Left renal cortex interstitium (tissue), 4 donors: ENCODE data around the gene C12orf60. TPM values are rescaled to one million over a fixed set of nuclear protein-coding genes. Genes with fewer than 3 reads are reported as not detected.
"Not testable (repeated sequence)": the region's sequence is repeated elsewhere in the genome, so short reads cannot be mapped to it uniquely, and the experiment has no call there.

Experiments used
- DNase-seq, 4 donors: peaks; one replicate each; pipeline ENCODE4 v3.0.0-alpha.2; 2013; ENCODE audit warnings: low read depth in 4 of 4, low spot score in 2 of 4, missing footprints in 1 of 4
- polyA plus RNA-seq, 4 donors: library from polyadenylated mRNA; unstranded; fragments of 120-200 nt; gene quantifications; one replicate each; pipeline ENCODE4 v1.2.1, GENCODE V29; 2013; ENCODE audit not compliant: insufficient read length in 4 of 4

The C12orf60 gene
- polyA plus RNA-seq: 1 to 10 TPM; 3.9 to 5.4 (median 4.6) TPM

GRCh38 chr12:14803011-14803829, at the start of gene C12orf60, which contains the start of gene WBP11:
TSS of gene C12orf60 (plus strand) at chr12:14803670. CDS start at chr12:14822936, 19,266 bp downstream.
TSS of gene WBP11 (minus strand) at chr12:14803478. CDS start at chr12:14801383, 2,095 bp downstream.
- peak; percentile 91 to 98 (median 94) for DNase-seq

DNA sequence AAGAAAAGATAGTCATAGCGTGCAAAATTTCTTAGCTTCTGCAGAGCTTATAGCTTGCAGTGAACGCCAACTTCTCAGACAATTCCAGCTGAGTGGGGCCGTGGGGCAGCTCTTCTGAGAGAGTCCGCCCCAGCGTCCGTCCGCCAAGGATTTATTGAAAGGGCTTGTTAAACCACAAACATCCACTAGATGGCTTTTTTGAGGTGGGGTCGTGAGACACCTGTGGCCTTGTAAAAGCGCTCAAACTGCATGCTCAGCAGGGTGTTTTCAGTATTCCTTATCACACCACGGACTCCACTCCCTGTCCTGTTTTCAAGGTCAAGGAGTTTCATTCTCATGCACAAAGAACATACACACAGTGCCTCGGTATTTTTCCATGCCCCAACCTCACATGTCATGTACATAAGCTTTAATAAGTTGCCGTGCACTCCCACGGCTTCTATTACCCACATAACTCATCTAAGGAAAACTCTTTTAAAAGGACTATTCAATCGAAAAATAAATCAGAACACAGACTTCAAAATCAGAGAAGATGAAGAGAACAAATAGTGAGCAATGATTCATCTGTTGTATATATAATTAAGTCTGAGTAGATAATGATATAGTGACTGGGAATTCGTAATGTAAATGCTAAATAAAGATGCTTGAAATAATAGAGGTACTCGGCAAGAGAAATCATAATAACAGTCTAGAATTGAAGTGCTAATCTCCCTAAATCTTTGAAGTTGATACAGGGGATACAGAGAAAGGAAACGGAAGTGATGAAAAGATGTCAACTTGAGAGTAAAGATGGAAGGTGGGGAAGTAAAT, 46.9 kb upstream of the C12orf60 start:
- DNase-seq: no peak

DNA sequence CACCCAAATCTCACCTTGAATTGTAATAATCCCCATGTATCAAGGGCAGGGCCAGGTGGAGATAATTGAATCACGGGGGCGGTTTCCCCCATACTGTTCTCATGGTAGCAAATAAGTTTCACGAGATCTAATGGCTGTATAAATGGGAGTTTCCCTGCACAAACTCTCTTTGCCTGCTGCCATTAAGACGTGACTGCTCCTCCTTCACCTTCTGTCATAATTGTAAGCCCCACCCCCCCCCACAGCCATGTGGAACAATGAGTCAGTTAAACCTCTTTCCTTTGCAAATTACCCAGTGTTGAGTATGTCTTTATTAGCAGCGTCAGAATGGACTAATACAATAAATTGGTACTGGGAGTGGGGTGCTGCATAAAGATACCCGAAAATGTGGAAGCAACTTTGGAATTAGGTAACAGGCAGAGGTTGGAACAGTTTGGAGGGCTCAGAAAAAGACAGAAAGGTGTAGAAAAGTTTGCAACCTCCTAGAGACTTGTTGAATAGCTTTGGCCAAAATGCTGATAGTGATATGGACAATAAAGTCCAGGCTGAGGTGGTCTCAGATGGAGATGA, 43.7 kb upstream of the C12orf60 start:
- DNase-seq: not testable (repeated sequence)

DNA sequence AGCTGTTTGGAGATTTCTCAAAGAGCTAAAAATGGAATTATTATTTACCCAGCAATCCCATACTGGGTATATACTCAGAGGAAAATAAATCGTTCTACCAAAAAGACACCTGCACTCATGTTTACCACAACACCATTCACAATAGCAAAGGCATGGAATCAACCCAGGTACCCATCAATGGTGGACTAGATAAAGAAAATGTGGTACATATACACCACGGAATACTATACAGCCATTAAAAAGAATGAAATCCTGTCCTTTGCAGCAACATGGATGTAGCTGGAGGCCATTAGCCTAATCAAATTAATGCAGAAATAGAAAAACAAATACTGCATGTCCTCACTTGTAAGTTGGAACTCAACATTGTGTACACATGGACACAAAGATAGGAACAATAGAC, 38.1 kb upstream of the C12orf60 start:
- DNase-seq: no peak

DNA sequence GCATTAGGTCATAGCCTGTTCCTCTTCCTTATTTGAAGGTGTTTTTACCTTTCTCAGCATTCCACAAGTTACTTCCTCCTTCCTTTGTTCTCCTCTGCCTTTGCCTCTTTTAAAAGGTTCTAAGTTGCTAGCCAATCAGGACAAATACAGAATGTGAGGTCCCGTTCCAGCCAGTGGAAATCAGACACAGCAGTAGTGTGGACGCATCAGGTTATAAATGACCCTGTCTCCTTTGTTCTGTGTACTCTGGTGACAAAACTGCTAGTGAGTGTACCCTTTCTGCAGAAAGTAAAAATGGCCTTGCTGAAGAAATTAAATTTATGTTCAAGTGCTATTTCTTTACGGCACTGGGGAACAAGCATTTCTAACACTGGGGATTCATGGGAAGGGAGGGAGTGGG, 37.5 kb upstream of the C12orf60 start:
- DNase-seq: not testable (repeated sequence)

DNA sequence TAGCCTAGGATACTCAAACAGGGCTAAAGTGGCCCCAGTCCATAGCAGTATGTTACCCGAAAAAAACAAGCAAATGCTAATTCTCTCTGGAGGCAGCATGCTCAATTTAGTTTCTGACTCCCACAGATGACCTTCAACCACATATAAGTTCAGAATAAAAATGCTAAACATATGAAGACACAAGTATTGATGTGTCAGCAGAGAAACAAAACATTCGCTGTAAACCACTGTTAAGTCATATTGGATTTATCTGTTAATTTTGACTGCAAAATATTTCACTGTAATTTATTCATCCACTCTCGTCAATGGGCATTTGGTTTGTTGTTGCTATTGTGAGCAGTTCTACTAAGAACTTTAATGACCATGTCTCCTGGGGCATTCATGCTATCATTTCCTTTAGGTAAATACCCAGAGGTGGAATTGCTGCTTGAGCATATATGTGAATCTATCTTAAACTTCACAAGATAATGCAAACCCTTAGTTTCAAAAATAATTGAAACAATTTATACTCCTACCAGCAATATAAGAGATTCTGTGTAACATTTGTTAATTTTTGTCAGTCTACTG, 36.7 kb upstream of the C12orf60 start:
- DNase-seq: no peak

DNA sequence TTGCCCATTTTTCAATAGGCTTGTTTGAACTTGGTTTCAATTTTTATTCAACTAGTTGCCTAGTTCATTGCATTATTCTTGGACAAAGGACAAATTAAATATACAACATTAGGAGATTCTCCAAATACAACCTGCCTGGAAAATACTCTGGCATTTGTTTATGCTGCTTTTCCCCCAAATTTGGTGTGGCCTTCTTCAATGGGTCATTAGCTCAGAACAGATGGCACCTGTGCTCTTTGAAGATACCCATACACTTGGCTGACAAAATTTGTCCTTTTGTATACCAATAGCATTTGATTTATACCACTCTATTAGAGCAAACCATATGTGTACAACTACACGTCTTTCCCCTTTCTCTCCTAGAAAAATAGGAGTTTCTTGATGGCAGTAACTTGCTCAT, 35.9 kb upstream of the C12orf60 start:
- no peak for DNase-seq

GRCh38 chr12:14768823-14769405, 34.6 kb upstream of the C12orf60 start:
- DNase-seq: no peak

DNA sequence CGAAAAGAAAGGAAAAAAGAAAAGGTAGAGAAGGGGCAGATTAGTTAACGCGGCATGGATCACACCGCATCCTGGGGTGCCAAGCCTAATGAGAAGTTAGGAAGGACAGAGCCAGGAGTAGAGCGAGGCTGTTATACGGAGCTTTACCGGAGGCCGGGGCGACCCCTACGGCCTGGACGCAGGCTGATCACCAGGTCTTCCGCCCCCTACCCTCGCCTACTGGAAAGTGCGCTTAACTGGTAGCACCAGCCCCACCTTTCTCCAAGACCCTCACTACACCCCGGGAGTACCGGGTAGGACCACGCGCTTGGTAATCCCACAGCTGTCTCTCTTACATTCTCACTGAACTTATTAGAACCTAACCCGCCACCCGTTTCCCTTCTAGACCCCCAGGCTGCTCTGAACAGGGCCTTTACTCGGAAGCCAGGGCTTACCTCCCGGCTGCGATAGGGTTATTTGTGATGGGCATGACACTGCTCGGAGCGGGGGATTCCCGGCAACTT, 34.0 kb upstream of the C12orf60 start:
- DNase-seq: peak in 1 of 4 donors; percentile 52

DNA sequence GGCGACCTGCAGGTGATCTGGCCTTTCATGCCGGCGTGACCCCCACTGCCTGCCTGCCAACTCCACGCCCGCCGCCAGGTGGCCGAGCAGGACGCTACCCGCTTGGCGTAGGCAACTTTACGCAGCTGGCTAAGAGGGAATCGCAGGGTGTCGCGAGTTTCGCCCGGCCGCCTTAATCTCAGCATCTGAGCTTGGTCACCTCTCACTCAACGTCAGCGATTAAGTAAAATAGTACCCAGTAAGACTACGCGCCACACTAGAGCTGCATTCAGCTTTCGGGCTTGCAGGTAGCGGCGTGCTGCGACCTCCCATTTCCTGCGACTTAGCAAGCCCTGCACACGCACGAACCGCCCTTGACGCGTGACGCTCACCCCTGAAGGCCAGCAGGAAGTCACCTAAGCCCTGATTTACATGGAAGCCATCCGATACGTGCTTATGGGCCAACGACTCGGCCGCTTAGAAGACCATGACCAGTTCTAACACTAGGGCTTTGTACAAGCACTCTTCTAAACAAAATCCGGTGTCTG, 33.4 kb upstream of the C12orf60 start:
- DNase-seq: peak in 3 of 4 donors; percentile 71 to 77 (median 74)

DNA sequence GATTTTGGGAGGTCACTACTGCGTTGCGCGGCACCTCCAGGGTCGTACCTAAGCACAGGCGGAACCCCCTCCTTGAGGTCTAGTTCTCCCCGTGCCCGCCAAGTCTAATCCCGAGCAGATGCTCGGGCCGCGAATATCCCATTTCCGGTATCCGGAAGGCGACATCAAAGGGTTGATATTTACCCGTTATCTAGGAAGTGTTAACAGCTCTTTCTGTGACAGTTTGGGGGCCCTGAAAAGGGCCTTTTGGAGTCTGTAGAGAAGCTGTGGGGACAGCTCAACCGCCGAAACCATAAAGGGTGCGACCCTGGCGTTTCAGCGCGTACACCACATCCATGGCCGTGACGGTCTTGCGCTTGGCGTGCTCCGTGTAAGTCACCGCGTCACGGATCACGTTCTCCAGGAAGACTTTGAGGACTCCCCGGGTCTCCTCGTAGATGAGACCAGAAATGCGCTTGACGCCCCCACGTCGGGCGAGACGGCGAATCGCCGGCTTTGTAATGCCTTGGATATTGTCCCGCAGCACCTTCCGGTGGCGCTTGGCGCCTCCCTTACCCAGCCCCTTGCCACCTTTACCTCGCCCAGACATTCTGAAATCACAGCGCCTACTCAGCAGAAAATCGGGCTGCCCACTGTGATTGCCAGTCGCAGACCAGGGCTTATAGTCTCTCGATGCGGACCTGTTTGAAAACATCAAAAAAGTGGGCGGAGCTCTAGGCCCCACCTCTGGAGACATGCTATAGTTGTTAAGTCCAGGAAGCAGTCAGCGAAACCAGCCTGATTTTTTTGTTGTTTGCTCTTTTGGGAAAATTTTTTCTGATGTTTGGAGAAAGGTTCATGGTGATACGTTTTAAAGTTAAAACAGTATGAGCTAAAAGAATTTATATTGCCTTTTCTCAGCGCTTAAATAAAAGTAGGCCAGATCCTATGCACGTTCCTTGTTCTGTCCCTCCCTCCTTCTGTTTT, 32.7 kb upstream of the C12orf60 start:
- DNase-seq: peak; percentile 90 to 98 (median 96)

- no peak for DNase-seq
These were observed 31.8 kb upstream of the C12orf60 start for GRCh38 chr12:14771651-14772137.

- no peak for DNase-seq
These were observed 30.5 kb upstream of the C12orf60 start for GRCh38 chr12:14772946-14773345.

DNA sequence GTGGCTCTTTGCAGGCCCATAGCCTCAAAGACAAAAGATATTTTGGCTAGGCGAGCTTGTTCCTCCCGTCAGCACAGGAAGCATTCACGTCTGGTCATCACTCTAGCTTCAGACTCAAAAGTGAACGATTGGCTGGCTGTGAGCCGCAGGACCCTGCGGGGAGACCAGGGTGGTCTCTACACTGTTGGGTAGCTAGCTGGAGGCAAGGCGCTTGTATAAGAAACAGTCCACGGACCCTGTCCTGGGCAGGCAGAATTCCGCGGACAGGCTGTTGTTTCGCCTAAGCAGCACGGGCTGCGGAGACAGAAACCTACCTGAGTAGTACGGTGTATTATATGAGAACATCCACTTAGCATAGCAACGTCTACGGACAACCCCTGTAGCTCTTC, 29.8 kb upstream of the C12orf60 start:
- peak in 1 of 4 donors; percentile 58 for DNase-seq

GRCh38 chr12:14774074-14774905, 29.2 kb upstream of the C12orf60 start:
- peak; percentile 91 to 96 (median 94) for DNase-seq

- DNase-seq: peak in 1 of 4 donors; percentile 48
These were observed 28.4 kb upstream of the C12orf60 start for GRCh38 chr12:14774906-14775635.

DNA sequence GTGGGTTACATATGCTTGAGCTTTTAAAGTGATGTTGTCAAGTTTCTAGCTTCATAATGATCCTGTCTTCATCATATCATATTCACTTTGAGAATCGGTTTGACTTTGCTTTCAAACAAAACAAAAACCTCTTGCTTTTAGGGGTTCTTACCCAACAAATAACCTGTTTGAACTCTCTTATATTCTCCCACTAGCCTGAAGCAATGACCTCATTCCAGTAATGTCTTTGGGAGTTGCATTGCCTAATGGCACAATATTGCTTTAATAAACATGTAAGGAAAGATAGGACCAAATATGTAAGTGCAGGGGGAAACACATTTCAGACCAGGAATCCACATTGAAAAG, 27.9 kb upstream of the C12orf60 start:
- DNase-seq: no peak
